Kidney (tissue), 14 donors: ENCODE measurements around the gene TPSB2. TPM values are rescaled to one million over a fixed set of nuclear protein-coding genes. Genes with fewer than 3 reads are reported as not detected.
"Not testable (repeated sequence)": the region's sequence is repeated elsewhere in the genome, so short reads cannot be mapped to it uniquely, and the experiment has no call there.

Experiments used
- DNase-seq, 5 donors: peaks; one replicate each; pipeline ENCODE4 v3.0.0-alpha.2; 2013 to 2020
- FAIRE-seq: peaks from 2 replicates; lab custom pipeline; 2012; peaks lifted over from hg19 to GRCh38; lab: Jason Lieb, UNC
- H3K27ac ChIP-seq, 2 donors: one replicate each; pipeline ENCODE4 v1.7.0; 2013; ENCODE audit warnings: low read depth in 2 of 2, low read length in 2 of 2, inconsistent platforms in 1 of 2
- H3K27me3 ChIP-seq: one replicate; pipeline ENCODE4 v1.7.1; 2013; ENCODE audit warnings: low read length, inconsistent platforms; ENCODE audit not compliant: control insufficient read depth, insufficient read depth
- H3K36me3 ChIP-seq, 3 donors: one replicate each; pipeline versions ENCODE4 v1.7.0 to v1.7.1; 2013; ENCODE audit warnings: low read length in 3 of 3, control low read depth in 1 of 3, inconsistent platforms in 1 of 3; ENCODE audit not compliant: insufficient read depth in 3 of 3, control insufficient read depth in 2 of 3
- H3K4me1 ChIP-seq, 3 donors: one replicate each; pipeline versions ENCODE4 v1.7.0 to v1.7.1; 2013; ENCODE audit warnings: low read length in 3 of 3, inconsistent platforms in 1 of 3, low read depth in 1 of 3; ENCODE audit not compliant: control insufficient read depth in 2 of 3, insufficient read depth in 2 of 3
- H3K4me3 ChIP-seq, 3 donors: one replicate each; pipeline versions ENCODE4 v1.7.0 to v1.8.1; 2013; ENCODE audit warnings: low read length in 3 of 3, control low read depth in 1 of 3, inconsistent platforms in 1 of 3
- H3K9ac ChIP-seq, 3 donors: one replicate each; pipeline versions ENCODE4 v1.7.0 to v1.7.1; 2013; ENCODE audit warnings: low read length in 3 of 3, control low read depth in 1 of 3, inconsistent platforms in 1 of 3
- H3K9me3 ChIP-seq, 3 donors: one replicate each; pipeline versions ENCODE4 v1.7.0 to v1.7.1; 2013; ENCODE audit warnings: low read length in 3 of 3, control low read depth in 1 of 3, inconsistent platforms in 1 of 3; ENCODE audit not compliant: control insufficient read depth in 2 of 3, insufficient read depth in 1 of 3
- CTCF ChIP-seq: IDR thresholded peaks from 3 replicates; pipeline ENCODE4 v1.5.1; 2012; ENCODE audit warnings: mild to moderate bottlenecking, moderate library complexity, borderline replicate concordance; ENCODE audit not compliant: insufficient read depth; ENCODE audit errors: extremely low read depth
- intact Hi-C: fragments of 100-400 bp; cut with DNase I; formaldehyde crosslinking; loops from one replicate; pipeline ENCODE4 v1.11.1; 2022
- polyA plus RNA-seq: library from polyadenylated mRNA; stranded (reverse); fragments of 350-450 nt; fragmentation: Illumina TruSeq; extraction: RNeasy Lipid Tissue Mini Kit (QIAGEN cat#74804); gene quantifications from one replicate; pipeline ENCODE4 v1.2.3, GENCODE V29; 2014; ENCODE audit warnings: low read depth, low replicate concordance; ENCODE audit not compliant: insufficient read depth
- total RNA-seq: library from RNA; stranded (reverse); fragmentation: NEBNext Ultra II Directional; extraction: Animal tissue kit (Norgen Biotek cat#: 25700); gene quantifications from one replicate; pipeline ENCODE4 v1.2.1, GENCODE V29; 2021
- donor health status: control.
- donor health status: control.
- donor health status: control.
- donor health status: control.
- donor health status: control.
- donor health status: DM: yes; HTN: yes; CAD: no.
- donor health status: Normal renal cell carcinoma (clear cell type).

The TPSB2 gene
- total and polyA plus RNA-seq, 2 donors from 2014 or later, result 141 TPM; not detected in 1

GRCh38 chr16:1240436-1240835 lies 10.5 kb upstream of the TPSB2 start, which contains the start of gene TPSAB1:
Gene TPSAB1, plus strand, starts transcription at chr16:1240705. Its CDS starts 234 bp downstream, at chr16:1240939.
- H3K4me3 ChIP-seq, H3K4me1 ChIP-seq, H3K27me3 ChIP-seq, H3K9me3 ChIP-seq, intact Hi-C loops, H3K27ac ChIP-seq, H3K36me3 ChIP-seq, FAIRE-seq, H3K9ac ChIP-seq: not testable (repeated sequence)
- DNase-seq, result peak in 1 of 5 donors; percentile 55

- H3K36me3 ChIP-seq, H3K27ac ChIP-seq, H3K4me1 ChIP-seq, H3K9me3 ChIP-seq, H3K27me3 ChIP-seq, intact Hi-C loops, H3K9ac ChIP-seq, H3K4me3 ChIP-seq, FAIRE-seq: not testable (repeated sequence)
- peak in 1 of 5 donors; percentile 63 for DNase-seq
Measured at GRCh38 chr16:1239575-1239974, 9.6 kb upstream of the TPSB2 start.

GRCh38 chr16:1238909-1239308 lies 8.9 kb upstream of the TPSB2 start:
- H3K36me3 ChIP-seq, H3K27ac ChIP-seq, intact Hi-C loops, H3K9ac ChIP-seq, H3K9me3 ChIP-seq, H3K4me3 ChIP-seq, H3K4me1 ChIP-seq, H3K27me3 ChIP-seq, FAIRE-seq: not testable (repeated sequence)
- peak in 1 of 5 donors; percentile 41 for DNase-seq

GRCh38 chr16:1237990-1238389 lies 8.0 kb upstream of the TPSB2 start:
- H3K9me3 ChIP-seq, result peaks cover 0 to 2% (median 0%) of the 10 kb centered on the region in 3 donors
- no peak for FAIRE-seq
- no peak for TF ChIP-seq CTCF
- no peak overlapping the region for H3K9ac ChIP-seq
- DNase-seq, result no peak
- H3K36me3 ChIP-seq, result no peaks in the 10 kb centered on the region
- H3K4me3 ChIP-seq, result peak overlapping the region in 1 of 3 donors; percentile 30
- H3K4me1 ChIP-seq, result no peaks in the 10 kb centered on the region
- no peak overlapping the region for H3K27ac ChIP-seq
- intact Hi-C loops, result no loop called here
- no peaks in the 10 kb centered on the region for H3K27me3 ChIP-seq

- FAIRE-seq, H3K36me3 ChIP-seq, H3K9ac ChIP-seq, H3K27ac ChIP-seq, H3K27me3 ChIP-seq, intact Hi-C loops, H3K4me3 ChIP-seq, DNase-seq, H3K9me3 ChIP-seq, H3K4me1 ChIP-seq: not testable (repeated sequence)
Measured at GRCh38 chr16:1236659-1237058, 6.7 kb upstream of the TPSB2 start.

GRCh38 chr16:1232049-1232748 lies 2.2 kb upstream of the TPSB2 start:
- FAIRE-seq, result not testable (repeated sequence)

GRCh38 chr16:1231301-1231700 lies 1.3 kb upstream of the TPSB2 start:
- H3K27ac ChIP-seq, intact Hi-C loops, H3K4me1 ChIP-seq, H3K9ac ChIP-seq, H3K27me3 ChIP-seq, H3K36me3 ChIP-seq, H3K9me3 ChIP-seq, FAIRE-seq, H3K4me3 ChIP-seq: not testable (repeated sequence)
- DNase-seq, result peak in 1 of 5 donors; percentile 62

More at GRCh38 chr16:1232049-1232748, 2.2 kb upstream of the TPSB2 start:
- H3K36me3 ChIP-seq, H3K27me3 ChIP-seq, H3K4me1 ChIP-seq, intact Hi-C loops, H3K9me3 ChIP-seq, DNase-seq, H3K27ac ChIP-seq, H3K4me3 ChIP-seq, H3K9ac ChIP-seq: not testable (repeated sequence)
